Activated CD4-positive, alpha-beta T cell treated with anti-CD3 and anti-CD28 coated beads, Interleukin-2, amount 50 U/mL, for 24 hours (primary cell): ENCODE measurements around the gene SEMA3C.

Experiments used
- DNase-seq, 2 donors: peaks; one replicate each; pipeline ENCODE4 v3.0.0-alpha.2; 2020; ENCODE audit warnings: low read depth in 1 of 2, low spot score in 1 of 2

Gene SEMA3C

GRCh38 chr7:80890426-80891258, 28.2 kb downstream of the SEMA3C start:
- no peak for DNase-seq

DNA sequence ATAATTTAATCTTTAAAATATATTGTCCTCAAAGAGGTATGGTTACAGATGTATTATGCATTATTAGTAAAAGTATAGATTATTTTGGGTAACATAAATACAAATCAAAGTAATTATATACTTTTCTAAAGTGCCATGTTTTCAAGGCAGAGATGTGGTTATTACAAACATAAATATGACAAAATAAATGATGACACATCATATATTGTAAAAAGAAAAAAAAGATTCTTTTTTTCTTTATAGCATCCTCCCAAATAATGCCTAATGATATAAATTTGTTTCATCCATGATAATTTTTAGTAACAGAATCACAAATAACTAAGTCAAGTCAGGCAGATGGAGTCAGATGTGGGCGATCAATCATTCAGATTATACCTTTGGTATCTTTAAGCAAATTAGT, 29.3 kb downstream of the SEMA3C start:
- DNase-seq = no peak

GRCh38 chr7:80885757-80886156, 33.1 kb downstream of the SEMA3C start:
- DNase-seq = no peak

GRCh38 chr7:80884511-80885195, 34.2 kb downstream of the SEMA3C start:
- DNase-seq = no peak

DNA sequence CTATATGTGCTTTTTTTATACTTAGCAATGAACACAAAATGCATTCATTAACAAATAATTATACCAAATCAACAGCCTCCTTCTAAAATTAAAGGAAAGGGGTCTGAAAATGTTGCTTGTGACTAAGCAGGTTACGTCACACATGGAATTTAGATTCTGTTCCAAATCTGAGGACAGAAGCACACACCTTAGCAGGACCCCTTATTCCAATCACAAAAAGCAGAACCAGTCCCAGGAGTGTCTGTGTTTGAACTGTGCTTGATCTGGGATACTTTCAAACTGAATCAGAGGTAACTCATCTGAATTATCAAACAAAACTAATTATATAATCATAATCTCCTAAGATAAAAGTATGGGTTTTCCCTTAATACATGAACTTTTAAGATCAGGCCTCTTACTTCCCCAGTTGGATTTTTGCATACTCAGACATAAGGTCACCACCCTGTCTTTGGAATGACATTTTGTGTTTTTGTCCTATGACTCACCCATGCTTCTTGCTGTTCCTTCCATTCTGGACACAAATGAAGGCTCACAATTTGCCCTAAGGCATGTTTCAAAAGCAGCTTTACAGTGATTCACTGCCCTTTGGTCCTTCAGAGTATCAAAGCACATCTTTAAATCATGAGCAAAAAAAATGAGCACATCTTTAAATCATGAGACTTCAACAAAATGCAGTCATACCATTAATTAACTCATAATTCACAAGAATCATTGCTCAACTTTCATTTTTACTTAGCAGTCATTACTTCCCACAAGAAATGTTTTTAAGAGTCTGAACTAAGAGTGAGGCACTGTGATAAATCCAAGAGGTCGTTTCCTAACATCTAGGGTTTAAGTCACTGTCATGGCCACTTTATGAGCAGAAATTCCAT, 35.5 kb downstream of the SEMA3C start:
- DNase-seq = no peak

DNA sequence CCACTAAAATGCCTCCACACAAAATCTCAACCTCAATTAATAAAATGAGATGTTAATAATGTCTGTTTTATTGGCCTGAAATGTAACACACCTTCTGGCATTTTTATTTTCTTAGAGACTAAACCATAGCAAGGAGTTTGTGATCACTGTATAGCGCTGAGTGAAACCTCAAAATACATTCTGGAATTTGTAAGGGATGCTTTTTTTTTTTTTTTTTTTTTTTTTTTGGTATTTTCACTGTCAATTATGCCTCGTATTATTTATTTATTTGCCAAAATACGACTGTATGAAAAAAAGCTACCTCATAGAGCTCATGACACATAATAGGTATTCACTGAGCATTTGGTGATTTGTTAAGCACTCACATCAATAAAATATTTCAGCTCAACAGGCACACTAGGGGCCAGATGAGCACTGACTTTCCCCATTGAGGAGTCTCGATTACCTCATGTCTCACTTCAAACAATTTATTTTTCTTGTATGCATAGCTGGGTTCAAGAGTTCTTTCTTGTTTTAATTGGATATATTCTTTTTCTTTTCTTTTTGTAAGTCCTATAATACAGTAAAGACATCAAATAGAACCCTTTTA, 36.5 kb downstream of the SEMA3C start:
- DNase-seq = no peak

DNA sequence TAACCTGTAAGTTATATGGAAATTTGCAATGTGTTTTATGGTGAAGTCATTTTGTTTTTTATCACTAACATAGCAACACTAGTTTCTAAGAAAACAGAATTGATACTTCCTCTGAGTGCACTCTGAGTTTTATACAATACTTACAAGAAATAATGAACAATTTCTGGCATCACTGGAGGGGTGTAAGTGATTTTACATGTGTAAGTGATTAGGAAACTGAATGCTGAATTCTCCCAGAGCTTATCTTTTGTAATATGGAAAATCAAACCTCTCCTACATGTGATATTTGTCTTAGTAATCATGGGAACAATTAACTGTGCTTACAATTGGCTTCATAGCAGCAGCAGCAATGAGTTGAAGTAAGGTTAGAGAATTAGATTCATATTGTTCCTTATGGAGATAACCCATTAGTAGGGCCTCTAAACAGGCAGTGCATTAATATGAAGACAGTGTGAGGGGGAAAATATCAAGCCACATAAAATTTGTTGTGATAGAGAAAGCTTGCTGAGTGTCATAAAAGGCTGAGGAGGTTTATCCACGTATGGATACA, 37.4 kb downstream of the SEMA3C start:
- DNase-seq = no peak

GRCh38 chr7:80879849-80880248, 39.0 kb downstream of the SEMA3C start:
- no peak for DNase-seq

DNA sequence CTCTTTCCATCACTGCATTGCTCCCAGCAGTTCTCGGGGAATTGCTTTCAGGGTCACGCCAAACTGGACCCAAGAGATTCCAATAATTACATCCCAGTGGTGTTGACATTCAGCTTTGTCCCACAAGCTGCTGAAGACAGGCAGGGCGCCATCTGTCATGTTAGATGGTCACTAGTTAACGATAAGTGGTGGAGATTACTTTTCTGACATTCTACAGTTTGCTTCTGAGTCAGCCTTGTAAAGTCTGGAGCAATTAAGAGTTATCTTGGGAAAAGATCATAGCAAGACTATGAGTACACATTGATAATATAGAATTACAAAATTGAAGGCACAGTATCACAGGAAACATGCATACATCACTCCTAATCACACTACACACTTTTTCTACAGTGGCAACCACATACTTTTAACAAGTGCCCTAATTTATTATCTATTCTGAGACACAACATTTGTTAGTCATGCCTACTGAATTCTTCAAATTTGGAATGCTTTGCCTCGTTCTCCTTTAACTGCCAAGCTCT, 41.9 kb downstream of the SEMA3C start:
- no peak for DNase-seq

GRCh38 chr7:80875537-80876120, 43.2 kb downstream of the SEMA3C start:
- DNase-seq = no peak

DNA sequence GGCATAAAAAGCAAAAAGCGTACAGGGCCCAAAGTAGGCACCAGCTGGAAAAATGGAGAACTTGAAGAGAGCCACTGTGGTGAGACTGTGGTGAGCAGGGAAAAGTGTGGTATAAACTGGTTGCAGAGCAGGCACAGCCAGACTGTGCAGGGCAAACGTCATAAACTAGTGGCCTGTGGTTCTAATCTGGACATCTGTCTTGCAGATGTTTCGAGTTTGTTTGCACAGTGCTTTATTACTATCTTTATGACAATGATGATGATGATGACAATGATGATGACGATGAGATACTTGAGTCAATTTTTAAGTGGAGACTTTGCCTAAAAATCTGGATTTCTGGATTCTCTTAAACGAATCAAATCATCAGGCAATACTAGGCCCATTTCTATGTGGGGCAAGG, 45.7 kb downstream of the SEMA3C start:
- no peak for DNase-seq

- DNase-seq = no peak
Observed at GRCh38 chr7:80871228-80871627, 47.6 kb downstream of the SEMA3C start.

DNA sequence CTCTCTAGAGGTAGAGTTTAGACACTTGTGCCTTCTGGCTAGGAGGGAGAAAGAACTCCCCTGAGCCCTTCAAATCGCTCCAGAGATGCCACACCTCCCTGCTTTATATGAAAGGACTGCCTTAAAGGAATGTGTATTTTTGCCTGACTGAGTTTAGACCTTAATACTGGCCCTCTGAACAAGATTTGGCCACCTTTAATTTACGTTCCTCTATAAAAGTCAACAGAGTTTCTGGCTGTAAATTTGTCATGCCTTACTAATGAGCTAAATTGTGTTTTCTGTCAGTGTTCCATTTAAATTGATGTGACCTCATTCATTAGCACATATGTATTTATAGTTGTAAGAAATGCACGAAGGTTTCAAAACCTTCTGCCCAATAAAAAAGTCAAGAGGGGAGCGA, 48.0 kb downstream of the SEMA3C start:
- DNase-seq = no peak

GRCh38 chr7:80869821-80870751, 48.8 kb downstream of the SEMA3C start:
- no peak for DNase-seq

DNA sequence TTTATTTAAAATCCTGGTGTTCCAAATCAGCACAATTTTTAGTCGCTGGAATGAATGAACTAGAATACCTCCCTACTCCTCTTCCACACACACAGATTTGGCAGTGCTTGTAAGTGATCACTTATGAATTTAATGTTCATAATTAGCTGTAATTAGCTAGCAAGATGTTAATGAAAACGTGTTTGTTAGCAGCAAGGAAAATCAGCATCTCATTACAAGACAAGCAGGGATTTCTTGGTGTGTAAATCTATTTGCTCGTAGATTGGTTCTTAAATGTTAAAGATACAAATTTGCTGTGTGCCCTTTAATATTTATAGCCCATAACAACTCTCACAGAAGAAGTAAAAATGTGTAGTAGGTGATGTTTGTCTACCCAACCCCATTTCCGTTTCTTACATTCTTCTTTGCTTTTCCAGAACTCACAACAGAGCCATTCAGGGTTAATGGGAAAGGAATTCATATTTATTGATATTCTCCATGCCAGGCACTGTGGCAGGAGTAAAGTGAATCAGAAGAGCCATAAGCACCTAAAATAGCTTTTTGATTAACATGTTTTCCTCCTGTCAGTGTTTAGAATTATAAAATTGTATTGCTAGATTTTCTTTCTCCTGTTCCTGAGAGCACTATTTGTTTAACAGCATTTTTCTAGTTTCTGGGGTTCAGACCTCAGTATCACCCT, 49.6 kb downstream of the SEMA3C start:
- no peak for DNase-seq

DNA sequence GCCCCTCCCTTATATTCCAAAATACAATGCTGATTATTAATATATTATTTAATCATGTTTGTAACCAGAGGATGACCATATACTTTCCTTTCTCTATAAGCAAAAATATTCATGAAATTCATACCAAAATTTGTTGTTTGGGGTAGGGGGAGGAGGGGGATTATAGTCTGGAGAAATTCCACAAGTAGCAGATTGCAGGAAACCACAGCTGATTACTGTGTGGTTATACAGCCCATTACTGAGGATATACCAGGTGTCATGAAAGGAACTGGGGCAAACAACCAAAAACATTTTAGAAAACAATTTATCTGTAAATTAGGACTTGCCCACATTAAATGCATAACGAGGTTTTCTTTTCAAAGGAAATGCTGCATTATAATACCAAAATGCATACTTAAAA, 50.3 kb downstream of the SEMA3C start:
- DNase-seq = no peak

GRCh38 chr7:80860554-80860953, 58.3 kb downstream of the SEMA3C start:
- DNase-seq = no peak

DNA sequence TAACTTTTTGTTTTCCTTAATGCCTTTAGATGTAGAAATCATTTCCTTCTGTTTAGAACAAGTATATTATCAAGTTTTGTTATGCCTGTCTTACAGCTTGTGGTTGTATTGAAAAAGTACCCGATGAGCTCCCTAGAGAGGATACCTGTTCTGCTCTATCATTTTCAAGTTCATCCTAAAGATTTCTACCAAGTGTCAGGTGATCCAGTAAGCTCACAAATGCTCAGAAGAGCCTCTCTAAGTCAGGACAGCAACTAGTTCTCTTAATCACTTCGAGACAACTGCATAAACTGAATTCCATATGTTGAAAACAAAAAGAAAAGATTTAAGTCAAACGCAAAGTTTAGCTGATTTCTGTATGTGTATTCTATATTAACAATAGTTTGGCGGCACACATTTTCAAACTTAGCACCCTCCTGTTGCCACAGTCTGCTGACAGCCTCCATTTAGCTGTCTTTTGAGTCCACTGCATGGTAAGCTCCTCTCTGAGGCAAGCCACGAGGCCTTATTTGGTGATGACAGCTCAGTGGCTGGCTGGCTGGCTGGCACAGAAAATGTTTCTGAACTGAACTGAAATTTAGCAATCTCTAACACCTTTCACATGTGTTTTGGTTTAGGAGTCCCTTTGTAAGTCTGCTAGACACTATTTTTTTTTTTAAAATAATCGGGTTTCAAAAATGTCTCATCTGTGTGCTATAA, 59.4 kb downstream of the SEMA3C start:
- no peak for DNase-seq
